ENCODE data around the gene PM20D2.

GRCh38 chr6:89184344-89184743 lies 38.5 kb downstream of the PM20D2 start:
- TF ChIP-seq CTCF (IDR thresholded peaks at IDR 0.05) (no peak), POLR2A (IDR thresholded peaks at IDR 0.05) (no peak)
